DMS53 (cell line): ENCODE measurements around the gene CANT1.
A peak's percentile ranks its signal among the peaks of the same experiment; 100 is the strongest.
"Not testable (repeated sequence)": the region's sequence is repeated elsewhere in the genome, so short reads cannot be mapped to it uniquely, and the experiment has no call there.

Experiments
- DNase-seq: peaks from one replicate; lab custom pipeline; 2025; lab: John Stamatoyannopoulos, UW

Gene CANT1

GRCh38 chr17:79027274-79027924, 17.8 kb upstream of the CANT1 start:
- peak; percentile 58 for DNase-seq

GRCh38 chr17:79026376-79027273, 17.1 kb upstream of the CANT1 start:
- DNase-seq = peak; percentile 94

GRCh38 chr17:79024901-79025737, 15.6 kb upstream of the CANT1 start:
- DNase-seq = peak; percentile 56

DNA sequence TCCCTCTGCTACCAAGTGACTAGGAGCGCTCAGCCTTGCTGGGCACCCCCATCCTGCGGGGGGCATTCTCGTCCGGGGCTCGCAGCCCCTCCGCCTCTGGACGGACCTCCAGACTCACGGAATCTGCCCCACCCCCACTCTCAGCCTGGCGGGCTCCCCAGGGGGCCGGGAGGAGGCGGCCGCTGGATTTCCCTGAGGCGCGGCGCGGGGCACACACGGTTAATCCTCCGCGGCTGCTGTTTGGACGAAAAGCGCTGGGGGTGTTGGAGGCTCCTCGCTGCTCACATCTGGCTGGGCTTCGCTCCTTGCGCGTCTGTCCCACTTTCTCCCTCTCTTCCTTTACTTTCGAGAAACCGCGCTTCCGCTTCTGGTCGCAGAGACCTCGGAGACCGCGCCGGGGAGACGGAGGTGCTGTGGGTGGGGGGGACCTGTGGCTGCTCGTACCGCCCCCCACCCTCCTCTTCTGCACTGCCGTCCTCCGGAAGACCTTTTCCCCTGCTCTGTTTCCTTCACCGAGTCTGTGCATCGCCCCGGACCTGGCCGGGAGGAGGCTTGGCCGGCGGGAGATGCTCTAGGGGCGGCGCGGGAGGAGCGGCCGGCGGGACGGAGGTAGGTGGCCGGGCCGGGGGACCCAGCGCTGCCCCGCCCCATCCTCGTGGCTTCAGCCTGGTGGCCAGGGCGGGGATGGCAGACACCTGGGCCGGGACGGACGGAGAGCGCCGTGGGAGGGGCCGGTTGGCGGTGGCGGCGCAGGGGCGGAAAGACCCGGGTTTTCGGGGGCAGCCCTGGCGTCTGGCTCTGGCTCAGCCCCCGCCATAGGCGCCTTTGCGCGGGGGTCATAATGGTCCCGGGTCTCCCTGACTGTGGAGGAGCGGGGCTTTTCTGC, 14.6 kb upstream of the CANT1 start, which contains the start of gene C1QTNF1:
TSS of gene C1QTNF1 (plus strand) at position 284 of the 886 bp plus-strand sequence. CDS start 19,800 bp downstream, outside the sequence.
- DNase-seq = peak; percentile 83

DNA sequence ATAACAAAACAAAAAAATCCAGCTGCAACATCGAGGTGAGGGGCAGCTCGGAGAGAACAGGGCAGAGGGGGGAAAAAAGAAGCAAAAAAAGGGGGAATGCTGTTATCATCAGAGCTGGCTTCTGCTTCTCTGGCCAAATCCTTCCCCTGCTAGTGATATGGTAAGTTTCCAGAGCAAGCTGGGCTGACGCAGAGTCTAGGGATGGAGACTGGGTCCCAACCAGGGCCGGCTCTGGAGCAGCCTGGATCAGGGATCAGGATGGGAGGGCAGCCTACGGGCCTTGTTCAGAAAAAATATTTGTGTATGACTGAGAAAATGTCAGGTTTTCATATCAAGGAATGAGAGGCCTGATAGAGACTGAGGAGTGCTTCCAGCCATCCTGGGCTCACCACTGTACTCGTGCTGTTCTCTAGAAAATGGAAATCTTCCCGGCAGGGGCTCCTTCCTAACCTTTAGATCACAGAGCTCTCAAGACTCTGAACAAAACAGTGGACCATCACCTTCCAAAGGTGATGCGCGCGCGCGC, 13.7 kb upstream of the CANT1 start:
- DNase-seq = no peak

DNA sequence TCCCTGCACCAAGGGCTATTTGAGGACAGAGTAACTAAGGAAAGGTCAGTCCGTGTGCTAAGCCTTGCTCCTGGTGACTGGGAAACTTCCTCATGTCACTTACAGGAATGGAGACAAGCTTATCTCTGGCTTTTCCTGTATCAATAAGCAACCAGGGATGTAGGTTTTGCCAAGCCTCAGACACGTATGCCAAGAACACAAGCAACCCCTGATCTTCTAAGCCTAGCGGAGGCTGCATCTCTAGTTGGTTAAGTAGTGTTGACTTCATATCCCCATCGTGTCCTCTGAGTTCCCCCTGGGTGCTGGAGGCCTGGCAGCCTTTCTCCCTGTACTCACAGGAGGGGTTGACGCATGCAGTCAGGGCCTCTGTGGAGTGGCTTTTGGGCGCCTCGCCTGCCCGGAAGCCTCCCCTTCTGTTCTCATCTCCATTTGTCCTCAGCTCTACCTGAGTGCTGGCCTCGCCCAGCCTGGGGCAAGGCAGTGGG, 13.0 kb upstream of the CANT1 start:
- no peak for DNase-seq

DNA sequence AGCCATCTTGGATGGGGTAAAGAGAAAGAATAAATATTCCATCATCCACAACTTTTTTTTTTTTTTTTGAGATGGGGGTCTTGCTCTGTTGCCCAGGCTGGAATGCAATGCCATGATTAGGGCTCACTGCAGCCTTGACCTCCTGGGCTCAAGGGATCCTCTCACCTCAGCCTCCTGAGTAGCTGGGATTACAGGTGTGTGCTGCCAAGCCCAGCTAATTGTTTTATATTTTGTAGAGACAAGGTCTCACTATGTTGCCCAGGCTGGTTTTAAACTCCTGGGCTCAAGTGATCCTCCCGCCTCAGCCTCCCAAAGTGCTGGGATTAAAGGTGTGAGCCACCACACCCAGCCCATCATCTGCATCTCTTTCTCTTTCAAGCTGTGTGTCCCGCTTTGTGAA, 12.4 kb upstream of the CANT1 start:
- DNase-seq = not testable (repeated sequence)

DNA sequence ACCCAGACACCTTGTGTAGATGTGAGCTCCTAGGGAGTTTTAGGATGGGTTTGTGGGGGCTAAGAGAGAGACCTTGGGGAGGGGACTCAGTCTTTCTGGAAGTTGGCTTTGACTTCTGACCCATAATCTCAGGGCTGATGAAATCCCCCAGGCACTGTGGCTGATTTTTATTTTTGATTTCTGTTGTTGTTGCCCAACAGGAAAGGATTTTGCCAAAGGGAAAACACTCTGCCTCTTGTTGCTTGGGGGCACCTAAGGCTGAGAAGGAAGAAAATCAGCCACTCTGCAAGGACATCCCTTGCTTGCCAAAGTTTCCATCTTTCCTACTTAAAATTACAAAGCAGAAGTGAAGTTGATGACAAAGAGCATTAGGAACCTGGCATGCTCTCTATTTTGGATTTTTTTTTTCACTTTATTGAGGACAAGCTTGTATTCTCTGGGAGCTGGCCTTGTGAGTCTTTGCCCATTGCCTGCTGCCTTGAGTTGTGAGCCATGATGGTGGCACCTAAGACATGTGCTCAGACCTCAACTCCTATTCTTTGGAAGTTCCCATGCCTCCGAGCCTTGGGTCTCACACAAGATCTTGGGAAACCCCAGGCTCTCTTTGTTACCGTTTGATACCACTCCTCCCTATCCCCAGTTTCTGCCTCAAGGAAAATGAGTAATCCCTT, 11.2 kb upstream of the CANT1 start:
- DNase-seq = no peak

DNA sequence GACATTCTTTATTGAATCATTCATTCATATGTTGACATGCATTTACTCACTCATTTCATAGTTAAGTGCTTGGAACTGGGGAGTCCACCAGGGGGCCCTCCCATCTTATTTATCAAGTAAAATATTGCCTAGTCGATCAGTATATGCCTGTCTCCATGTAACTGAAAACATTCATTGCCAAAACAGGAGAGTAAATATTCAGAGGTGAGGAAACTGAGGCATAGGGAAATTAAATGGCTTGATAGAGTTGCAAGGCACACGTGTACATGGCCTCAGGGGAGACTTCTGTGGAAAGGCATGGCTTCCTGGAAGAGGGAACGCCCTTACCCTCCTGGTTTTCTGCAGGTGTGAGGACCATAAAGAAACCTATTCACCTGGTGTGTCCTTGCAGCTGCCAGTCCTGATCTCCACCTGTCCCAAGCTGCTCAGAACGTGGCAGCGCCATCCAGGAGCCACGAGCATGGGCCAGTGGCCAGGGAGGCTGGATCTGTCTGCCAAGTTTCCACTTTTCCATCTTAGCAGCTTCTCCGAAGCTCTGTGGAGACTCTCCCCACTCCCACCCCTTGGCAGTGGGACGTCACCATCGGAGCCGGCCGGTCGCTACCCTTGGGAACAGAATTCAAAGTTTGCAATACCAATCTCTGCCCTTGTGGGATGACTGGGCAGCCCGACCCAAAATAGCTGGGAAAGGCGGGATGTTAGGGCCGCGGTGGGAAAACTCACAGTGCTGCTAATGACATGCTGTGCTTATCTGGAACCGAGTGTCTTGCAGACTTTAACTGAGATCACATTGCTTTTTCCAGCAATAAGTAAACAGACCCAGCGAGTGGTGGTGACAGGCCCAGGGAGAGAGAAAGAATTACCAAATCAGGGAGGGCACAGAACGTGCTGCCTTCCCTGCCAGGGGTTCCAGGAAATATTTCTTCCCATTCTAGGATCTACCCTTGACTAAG, 10.3 kb upstream of the CANT1 start:
- DNase-seq = peak; percentile 83

- no peak for DNase-seq
Measured at GRCh38 chr17:79019261-79019631, 9.7 kb upstream of the CANT1 start.

GRCh38 chr17:79018370-79018695, 8.8 kb upstream of the CANT1 start:
- DNase-seq = no peak

DNA sequence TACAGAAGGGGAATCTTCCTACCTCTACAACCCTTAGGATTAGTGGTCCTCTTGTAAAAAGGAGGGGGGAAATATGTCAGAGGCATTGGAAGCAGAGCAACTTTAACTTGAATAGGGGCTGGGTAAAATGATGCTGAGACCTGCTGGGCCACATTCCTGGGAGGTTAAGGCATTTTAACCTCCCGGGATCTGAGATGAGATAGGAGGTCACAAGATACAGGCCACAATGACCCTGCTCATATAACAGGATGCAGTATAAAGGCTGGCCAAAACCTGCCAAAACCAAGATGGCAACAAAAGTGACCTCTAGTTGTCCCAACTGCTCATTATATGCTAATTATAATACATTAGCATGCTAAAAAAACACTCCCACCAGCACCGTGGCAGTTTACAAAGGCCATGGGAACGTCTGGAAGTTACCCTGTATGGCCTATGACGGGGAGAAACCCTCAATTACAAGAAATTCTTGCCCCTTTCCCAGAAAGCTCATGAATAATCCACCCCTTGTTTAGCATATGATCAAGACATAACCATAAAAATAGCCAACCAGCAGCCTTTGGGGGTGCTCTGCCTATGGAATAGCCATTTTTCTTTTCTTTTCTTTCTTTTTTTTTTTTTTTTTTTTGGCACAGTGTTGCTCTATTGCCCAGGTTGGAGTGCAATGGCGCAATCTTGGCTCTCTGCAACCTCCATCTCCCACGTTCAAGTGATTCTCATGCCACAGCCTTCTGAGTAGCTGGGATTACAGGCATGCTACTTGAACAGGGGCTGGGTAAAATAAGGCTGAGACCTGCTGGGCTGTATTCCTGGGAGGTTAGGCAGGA, 8.2 kb upstream of the CANT1 start:
- no peak for DNase-seq

DNA sequence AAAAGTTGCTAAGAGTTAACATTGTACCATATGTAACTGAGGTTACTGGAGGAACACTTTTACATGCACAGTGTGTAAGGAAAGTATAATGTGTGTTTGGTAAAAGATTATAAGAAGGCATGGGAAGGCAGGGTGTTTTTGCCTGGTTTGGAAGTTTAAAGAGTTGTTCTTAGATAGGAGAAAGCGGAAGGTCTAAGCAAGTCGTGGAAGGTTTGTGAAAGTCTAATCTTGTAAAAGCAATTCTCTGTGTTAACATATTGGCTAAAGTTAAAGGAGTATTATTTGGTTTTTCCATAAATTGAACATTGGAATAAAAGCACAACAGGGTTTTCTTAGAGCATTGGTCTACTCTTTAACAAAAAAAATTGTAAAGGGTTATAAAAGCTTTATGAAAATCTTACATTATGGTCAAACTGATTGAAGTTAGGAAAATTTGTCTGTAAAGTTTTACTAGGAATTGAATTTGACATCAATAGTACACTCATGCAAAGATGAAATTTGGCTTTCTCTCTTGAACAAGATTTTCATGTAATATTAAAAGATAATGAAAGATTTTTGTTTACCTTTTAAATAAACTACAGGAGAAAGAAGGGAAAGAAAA, 4.7 kb upstream of the CANT1 start:
- DNase-seq = no peak

- DNase-seq = no peak
Measured at GRCh38 chr17:79012563-79013134, 3.1 kb upstream of the CANT1 start.

GRCh38 chr17:79011451-79012147, 2.0 kb upstream of the CANT1 start:
- no peak for DNase-seq

GRCh38 chr17:79010304-79010646, 711 bp upstream of the CANT1 start:
- no peak for DNase-seq
